MM.1S (cell line): ENCODE results near the gene TNFRSF25.
A peak's percentile ranks its signal among the peaks of the same experiment; 100 is the strongest.

Experiments used
- DNase-seq: peaks from one replicate; pipeline ENCODE4 v3.0.0-alpha.2; 2015
- H2AFZ ChIP-seq: fragments of 300-600 bp; sonication (generic); 2 replicates; pipeline ENCODE4 v1.6.0; 2016; ENCODE audit warnings: antibody characterized with exemption, low read length
- H3F3A ChIP-seq: fragments of 300-600 bp; sonication (generic); 2 replicates; pipeline ENCODE4 v1.6.1; 2016; ENCODE audit warnings: mild to moderate bottlenecking, antibody characterized with exemption, low read length, moderate library complexity, mixed read lengths; ENCODE audit not compliant: insufficient read depth
- H3K27ac ChIP-seq: fragments of 300-600 bp; sonication (generic); 2 replicates; pipeline ENCODE4 v1.5.1; 2016; ENCODE audit warnings: mild to moderate bottlenecking, low read length
- H3K27me3 ChIP-seq: fragments of 300-600 bp; sonication (generic); replicated peaks from 2 replicates; pipeline ENCODE4 v1.6.0; 2016; ENCODE audit warnings: low read length; ENCODE audit not compliant: insufficient read depth
- H3K36me3 ChIP-seq: fragments of 300-600 bp; sonication (generic); replicated peaks from 2 replicates; pipeline ENCODE4 v1.6.1; 2016; ENCODE audit warnings: mild to moderate bottlenecking, low read length, mixed read lengths; ENCODE audit not compliant: insufficient read depth
- H3K4me1 ChIP-seq: fragments of 300-600 bp; sonication (generic); 2 replicates; pipeline ENCODE4 v1.6.1; 2016; ENCODE audit warnings: low read length, mixed read lengths
- H3K4me2 ChIP-seq: fragments of 300-600 bp; sonication (generic); 2 replicates; pipeline ENCODE4 v1.6.0; 2016; ENCODE audit warnings: low read depth, low read length
- H3K4me3 ChIP-seq: fragments of 300-600 bp; sonication (generic); 2 replicates; pipeline ENCODE4 v1.5.1; 2016; ENCODE audit warnings: low read length, mixed read lengths
- H3K79me2 ChIP-seq: fragments of 300-600 bp; sonication (generic); 2 replicates; pipeline ENCODE4 v1.6.1; 2016; ENCODE audit warnings: mixed run types, low read length, mixed read lengths
- H3K9ac ChIP-seq: fragments of 300-600 bp; sonication (generic); 2 replicates; pipeline ENCODE4 v1.6.1; 2016; ENCODE audit warnings: low read length, mixed read lengths
- H3K9me2 ChIP-seq: fragments of 300-600 bp; sonication (generic); replicated peaks from 2 replicates; pipeline ENCODE4 v1.6.1; 2016; ENCODE audit warnings: mild to moderate bottlenecking, low read length, mixed read lengths; ENCODE audit not compliant: insufficient read depth
- H3K9me3 ChIP-seq: fragments of 300-600 bp; sonication (generic); replicated peaks from 2 replicates; pipeline ENCODE4 v1.6.1; 2016; ENCODE audit warnings: mild to moderate bottlenecking, low read length, mixed read lengths; ENCODE audit not compliant: insufficient read depth
- H4K20me1 ChIP-seq: fragments of 300-600 bp; sonication (generic); 2 replicates; pipeline ENCODE4 v1.6.1; 2016; ENCODE audit warnings: mild to moderate bottlenecking, low read length, moderate library complexity, mixed read lengths; ENCODE audit not compliant: insufficient read depth
- CTCF ChIP-seq: fragments of 300-600 bp; sonication (generic); IDR thresholded peaks from 2 replicates; pipeline ENCODE4 v1.5.1; 2016; ENCODE audit warnings: antibody characterized with exemption, low read length, mixed read lengths
- EZH2 ChIP-seq: fragments of 300-600 bp; sonication (generic); optimal IDR thresholded peaks from 2 replicates; pipeline ENCODE3; 2017; ENCODE audit warnings: low read depth, mild to moderate bottlenecking, antibody characterized with exemption, low read length, mixed read lengths
- EZH2phosphoT487 ChIP-seq: fragments of 300-600 bp; sonication (generic); IDR thresholded peaks from 2 replicates; pipeline ENCODE4 v1.6.1; 2018; ENCODE audit warnings: antibody characterized with exemption, low read length

Gene TNFRSF25

GRCh38 chr1:6450005-6450450 is 15.9 kb downstream of the TNFRSF25 start:
- H3K9ac ChIP-seq = no peak overlapping the region
- H3K4me1 ChIP-seq = no peaks in the 10 kb centered on the region
- TF ChIP-seq EZH2phosphoT487 (no peak), CTCF (no peak), EZH2 (no peak)
- DNase-seq = no peak
- H3K79me2 ChIP-seq = no peaks in the 10 kb centered on the region
- no peak overlapping the region for H3K4me3 ChIP-seq
- no peaks in the 10 kb centered on the region for H3K36me3 ChIP-seq
- peaks cover 74% of the 10 kb centered on the region for H3K27me3 ChIP-seq
- no peaks in the 10 kb centered on the region for H3K9me2 ChIP-seq
- H3K27ac ChIP-seq = no peak overlapping the region
- no peak overlapping the region for H3K4me2 ChIP-seq
- H3F3A ChIP-seq = no peaks in the 10 kb centered on the region
- no peaks in the 10 kb centered on the region for H4K20me1 ChIP-seq
- no peaks in the 10 kb centered on the region for H3K9me3 ChIP-seq
- no peak overlapping the region for H2AFZ ChIP-seq

GRCh38 chr1:6448749-6449631 is 17.0 kb downstream of the TNFRSF25 start:
- H3K27me3 ChIP-seq = peaks cover 79% of the 10 kb centered on the region

GRCh38 chr1:6447818-6448748 is 17.9 kb downstream of the TNFRSF25 start:
- Histone ChIP-seq H3K27ac (no peak overlapping the region), H3K27me3 (peaks cover 83% of the 10 kb centered on the region), H3K36me3 (no peaks in the 10 kb centered on the region), H3K9me3 (no peaks in the 10 kb centered on the region), H3K9me2 (no peaks in the 10 kb centered on the region), H3K9ac (no peak overlapping the region), H3K4me2 (peak overlapping the region; percentile 43; the same call in 1 of the 2 replicates), H3K4me3 (no peak overlapping the region), H3K4me1 (no peaks in the 10 kb centered on the region), H4K20me1 (no peaks in the 10 kb centered on the region), H3F3A (no peaks in the 10 kb centered on the region), H2AFZ (no peak overlapping the region), H3K79me2 (no peaks in the 10 kb centered on the region)
- TF ChIP-seq EZH2phosphoT487 = no peak
- TF ChIP-seq CTCF = no peak
- no peak for TF ChIP-seq EZH2
- DNase-seq = peak; percentile 28

More at GRCh38 chr1:6448749-6449631, 17.0 kb downstream of the TNFRSF25 start:
- H2AFZ ChIP-seq = no peak overlapping the region
- TF ChIP-seq CTCF (no peak), EZH2 (no peak), EZH2phosphoT487 (no peak)
- no peak overlapping the region for H3K27ac ChIP-seq
- H3K9me2 ChIP-seq = no peaks in the 10 kb centered on the region
- no peaks in the 10 kb centered on the region for H3K36me3 ChIP-seq
- no peaks in the 10 kb centered on the region for H4K20me1 ChIP-seq
- no peaks in the 10 kb centered on the region for H3K79me2 ChIP-seq
- H3K9ac ChIP-seq = no peak overlapping the region
- no peaks in the 10 kb centered on the region for H3F3A ChIP-seq
- no peaks in the 10 kb centered on the region for H3K4me1 ChIP-seq
- no peak overlapping the region for H3K4me3 ChIP-seq
- H3K4me2 ChIP-seq = no peak overlapping the region
- H3K9me3 ChIP-seq = no peaks in the 10 kb centered on the region
- no peak for DNase-seq
